Fibroblast of lung (primary cell): ENCODE data around the gene AXL. TPM values are rescaled to one million over a fixed set of nuclear protein-coding genes. Genes with fewer than 3 reads are reported as not detected.

ENCODE experiments used
- DNase-seq, 2 donors: peaks; one replicate each; pipeline versions ENCODE4 v3.0.0 to v3.0.0-alpha.2; 2010; ENCODE audit warnings: low read depth in 2 of 2
- H2AFZ ChIP-seq: 2 replicates; pipeline ENCODE4 v1.5.1; 2012; ENCODE audit warnings: low read length, control low read depth, inconsistent platforms
- H3K27ac ChIP-seq: 2 replicates; pipeline ENCODE4 v1.5.1; 2011; ENCODE audit warnings: low read length, control low read depth; ENCODE audit not compliant: insufficient read depth
- H3K27me3 ChIP-seq: 2 replicates; pipeline ENCODE4 v1.5.1; 2011; ENCODE audit warnings: mild to moderate bottlenecking, low read length; ENCODE audit not compliant: control insufficient read depth, insufficient read depth
- H3K36me3 ChIP-seq: 2 replicates; pipeline ENCODE4 v1.5.1; 2011; ENCODE audit warnings: low read length; ENCODE audit not compliant: control insufficient read depth, insufficient read depth
- H3K4me1 ChIP-seq: 2 replicates; pipeline ENCODE4 v1.5.1; 2011; ENCODE audit warnings: low read length; ENCODE audit not compliant: control insufficient read depth, insufficient read depth; ENCODE audit errors: extremely low read depth
- H3K4me2 ChIP-seq: 2 replicates; pipeline ENCODE4 v1.5.1; 2011; ENCODE audit warnings: low read length, control low read depth; ENCODE audit not compliant: insufficient read depth; ENCODE audit errors: extremely low read depth
- H3K4me3 ChIP-seq, 4 experiments: fragments of 200-600 bp in 1 of 4; sonication (generic) in 1 of 4; replicated peaks in 1 of 4; 2 replicates each; pipeline ENCODE4 v1.5.1; 2011 to 2016; ENCODE audit warnings: low read length in 4 of 4, low read depth in 3 of 4, mild to moderate bottlenecking in 3 of 4, control low read depth in 2 of 4, inconsistent platforms in 1 of 4, mixed read lengths in 1 of 4; ENCODE audit not compliant: insufficient read depth in 1 of 4; ENCODE audit errors: control extremely low read depth in 1 of 4
- H3K79me2 ChIP-seq: 2 replicates; pipeline ENCODE4 v1.5.1; 2012; ENCODE audit warnings: mild to moderate bottlenecking, low read length, inconsistent platforms; ENCODE audit not compliant: control insufficient read depth, insufficient read depth
- H3K9ac ChIP-seq: 2 replicates; pipeline ENCODE4 v1.5.1; 2011; ENCODE audit warnings: mild to moderate bottlenecking, low read length, control low read depth; ENCODE audit not compliant: insufficient read depth
- H3K9me3 ChIP-seq: 2 replicates; pipeline ENCODE4 v1.5.1; 2012; ENCODE audit warnings: low read depth, low read length; ENCODE audit not compliant: control insufficient read depth, insufficient read depth
- H4K20me1 ChIP-seq: 2 replicates; pipeline ENCODE4 v1.5.1; 2011; ENCODE audit warnings: low read length; ENCODE audit not compliant: control insufficient read depth, insufficient read depth; ENCODE audit errors: extremely low read depth
- EZH2 ChIP-seq: IDR thresholded peaks from 2 replicates; pipeline ENCODE4 v1.5.1; 2012; ENCODE audit warnings: low read length, control low read depth, mild to moderate bottlenecking; ENCODE audit errors: missing control alignments
- polyA plus RNA-seq, 2 donors: library from polyadenylated mRNA; depleted of rRNA in 1 of 2; stranded (reverse) in 1 of 2; unstranded in 1 of 2; fragments of >200 nt; gene quantifications; 2 replicates each; pipeline ENCODE4 v1.2.1, GENCODE V29; 2011 to 2012; ENCODE audit warnings: missing spikeins in 1 of 2
- total RNA-seq: library from RNA; depleted of rRNA; stranded (reverse); fragments of >200 nt; gene quantifications from 2 replicates; pipeline ENCODE4 v1.2.1, GENCODE V29; 2014
- TF ChIP-seq, protein P1 (sequence below), 2 donors: IDR thresholded peaks in 1 of 2; conservative IDR thresholded peaks in 1 of 2; 1 replicate in 1 of 2; 2 replicates in 1 of 2; pipeline ENCODE4 v1.5.1; 2011 to 2012; ENCODE audit warnings: low read length in 2 of 2, control low read depth in 1 of 2, inconsistent platforms in 1 of 2, low read depth in 1 of 2, mild to moderate bottlenecking in 1 of 2

AXL gene
- total and polyA plus RNA-seq, 2 donors (not counting 1 experiment from before 2014, with no cell fraction given) = 223 to 319 TPM

- no peaks in the 10 kb centered on the region for H4K20me1 ChIP-seq
- TF ChIP-seq, protein P1, sequence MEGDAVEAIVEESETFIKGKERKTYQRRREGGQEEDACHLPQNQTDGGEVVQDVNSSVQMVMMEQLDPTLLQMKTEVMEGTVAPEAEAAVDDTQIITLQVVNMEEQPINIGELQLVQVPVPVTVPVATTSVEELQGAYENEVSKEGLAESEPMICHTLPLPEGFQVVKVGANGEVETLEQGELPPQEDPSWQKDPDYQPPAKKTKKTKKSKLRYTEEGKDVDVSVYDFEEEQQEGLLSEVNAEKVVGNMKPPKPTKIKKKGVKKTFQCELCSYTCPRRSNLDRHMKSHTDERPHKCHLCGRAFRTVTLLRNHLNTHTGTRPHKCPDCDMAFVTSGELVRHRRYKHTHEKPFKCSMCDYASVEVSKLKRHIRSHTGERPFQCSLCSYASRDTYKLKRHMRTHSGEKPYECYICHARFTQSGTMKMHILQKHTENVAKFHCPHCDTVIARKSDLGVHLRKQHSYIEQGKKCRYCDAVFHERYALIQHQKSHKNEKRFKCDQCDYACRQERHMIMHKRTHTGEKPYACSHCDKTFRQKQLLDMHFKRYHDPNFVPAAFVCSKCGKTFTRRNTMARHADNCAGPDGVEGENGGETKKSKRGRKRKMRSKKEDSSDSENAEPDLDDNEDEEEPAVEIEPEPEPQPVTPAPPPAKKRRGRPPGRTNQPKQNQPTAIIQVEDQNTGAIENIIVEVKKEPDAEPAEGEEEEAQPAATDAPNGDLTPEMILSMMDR (conservative IDR thresholded peaks at IDR 0.05 in 1 of 2, IDR thresholded peaks at IDR 0.05 in 1 of 2; ENCODE audit: low read depth in 1 of 2, low read length in 2 of 2) = no peak
- TF ChIP-seq EZH2 = no peak
- peak overlapping the region; percentile 72 for H3K9ac ChIP-seq
- H3K27ac ChIP-seq = peak overlapping the region; percentile 93
- peak overlapping the region; percentile 23 for H3K4me2 ChIP-seq
- no peak overlapping the region for H2AFZ ChIP-seq
- no peaks in the 10 kb centered on the region for H3K9me3 ChIP-seq
- H3K4me1 ChIP-seq = peaks cover 30% of the 10 kb centered on the region
- DNase-seq = no peak
- peaks cover 7% of the 10 kb centered on the region for H3K79me2 ChIP-seq
- H3K27me3 ChIP-seq = no peaks in the 10 kb centered on the region
- H3K36me3 ChIP-seq = peaks cover 42% of the 10 kb centered on the region
- H3K4me3 ChIP-seq = no peak overlapping the region
Observed at GRCh38 chr19:41297628-41298347, 78.8 kb downstream of the AXL start.

- H3K9me3 ChIP-seq = no peaks in the 10 kb centered on the region
- DNase-seq = peak; percentile 77 to 81
- H3K36me3 ChIP-seq = peaks cover 45% of the 10 kb centered on the region
- H2AFZ ChIP-seq = no peak overlapping the region
- H3K79me2 ChIP-seq = peaks cover 7% of the 10 kb centered on the region
- H3K27ac ChIP-seq = peak overlapping the region; percentile 93
- H3K9ac ChIP-seq = peak overlapping the region; percentile 72
- TF ChIP-seq, protein P1 (conservative IDR thresholded peaks at IDR 0.05 in 1 of 2, IDR thresholded peaks at IDR 0.05 in 1 of 2; ENCODE audit: low read depth in 1 of 2, low read length in 2 of 2) = no peak
- no peak for TF ChIP-seq EZH2
- H4K20me1 ChIP-seq = no peaks in the 10 kb centered on the region
- H3K4me1 ChIP-seq = peaks cover 30% of the 10 kb centered on the region
- no peak overlapping the region for H3K4me3 ChIP-seq
- no peaks in the 10 kb centered on the region for H3K27me3 ChIP-seq
- H3K4me2 ChIP-seq = peak overlapping the region; percentile 38
Observed at GRCh38 chr19:41298348-41298964, 79.4 kb downstream of the AXL start.

- H3K9ac ChIP-seq = peak overlapping the region; percentile 58
- no peaks in the 10 kb centered on the region for H4K20me1 ChIP-seq
- H2AFZ ChIP-seq = no peak overlapping the region
- peak; percentile 11 to 13 for DNase-seq
- H3K4me1 ChIP-seq = peaks cover 30% of the 10 kb centered on the region
- H3K4me2 ChIP-seq = no peak overlapping the region
- peaks cover 41% of the 10 kb centered on the region for H3K36me3 ChIP-seq
- H3K9me3 ChIP-seq = no peaks in the 10 kb centered on the region
- H3K4me3 ChIP-seq = no peak overlapping the region
- H3K27me3 ChIP-seq = no peaks in the 10 kb centered on the region
- TF ChIP-seq EZH2 = no peak
- TF ChIP-seq, protein P1 (conservative IDR thresholded peaks at IDR 0.05 in 1 of 2, IDR thresholded peaks at IDR 0.05 in 1 of 2; ENCODE audit: low read depth in 1 of 2, low read length in 2 of 2) = no peak
- peaks cover 7% of the 10 kb centered on the region for H3K79me2 ChIP-seq
- peak overlapping the region; percentile 93 for H3K27ac ChIP-seq
Observed at GRCh38 chr19:41299046-41299754, 80.2 kb downstream of the AXL start.
